ENCODE data around the gene GFI1B.
"Not testable (repeated sequence)": the region's sequence is repeated elsewhere in the genome, so short reads cannot be mapped to it uniquely, and the experiment has no call there.

GFI1B gene

GRCh38 chr9:132978451-132979131 is at the start of gene GFI1B:
TSS of gene GFI1B (plus strand) at chr9:132978694. CDS start at chr9:132986679, 7,985 bp downstream.
- no peak for DNase-seq (ENCODE audit: low read depth)

- DNase-seq (ENCODE audit: low read depth) = no peak
Observed at GRCh38 chr9:132931178-132931735, 47.2 kb upstream of the GFI1B start.

GRCh38 chr9:132935026-132935425 is 43.5 kb upstream of the GFI1B start:
- DNase-seq (ENCODE audit: low read depth) = no peak

GRCh38 chr9:132937463-132937901 is 41.0 kb upstream of the GFI1B start:
- no peak for DNase-seq (ENCODE audit: low read depth)

GRCh38 chr9:132939169-132939568 is 39.3 kb upstream of the GFI1B start:
- DNase-seq (ENCODE audit: low read depth) = no peak

- DNase-seq (ENCODE audit: low read depth) = no peak
Observed at GRCh38 chr9:132942541-132943182, 35.8 kb upstream of the GFI1B start.

- no peak for DNase-seq (ENCODE audit: low read depth)
Observed at GRCh38 chr9:132943651-132944293, 34.7 kb upstream of the GFI1B start.

- DNase-seq (ENCODE audit: low read depth) = peak; percentile 88
Observed at GRCh38 chr9:132944294-132945185, 34.0 kb upstream of the GFI1B start, which contains the start of gene TSC1. TSS of gene TSC1 (minus strand) at chr9:132944616. CDS start at chr9:132928872, 15,744 bp downstream.

- no peak for DNase-seq (ENCODE audit: low read depth)
Observed at GRCh38 chr9:132945186-132946130, 33.0 kb upstream of the GFI1B start.

GRCh38 chr9:132946211-132946610 is 32.3 kb upstream of the GFI1B start:
- no peak for DNase-seq (ENCODE audit: low read depth)

GRCh38 chr9:132946631-132947295 is 31.7 kb upstream of the GFI1B start:
- DNase-seq (ENCODE audit: low read depth) = no peak

- DNase-seq (ENCODE audit: low read depth) = no peak
Observed at GRCh38 chr9:132947756-132948155, 30.7 kb upstream of the GFI1B start.

- no peak for DNase-seq (ENCODE audit: low read depth)
Observed at GRCh38 chr9:132948482-132949050, 29.9 kb upstream of the GFI1B start.

GRCh38 chr9:132949709-132950108 is 28.8 kb upstream of the GFI1B start:
- no peak for DNase-seq (ENCODE audit: low read depth)

- DNase-seq (ENCODE audit: low read depth) = no peak
Observed at GRCh38 chr9:132955123-132955522, 23.4 kb upstream of the GFI1B start.

GRCh38 chr9:132955768-132956167 is 22.7 kb upstream of the GFI1B start:
- DNase-seq (ENCODE audit: low read depth) = no peak

- no peak for DNase-seq (ENCODE audit: low read depth)
Observed at GRCh38 chr9:132957805-132958204, 20.7 kb upstream of the GFI1B start.

- no peak for DNase-seq (ENCODE audit: low read depth)
Observed at GRCh38 chr9:132961002-132961401, 17.5 kb upstream of the GFI1B start.

GRCh38 chr9:132965478-132965877 is 13.0 kb upstream of the GFI1B start:
- DNase-seq (ENCODE audit: low read depth) = no peak

GRCh38 chr9:132967908-132968307 is 10.6 kb upstream of the GFI1B start:
- not testable (repeated sequence) for DNase-seq (ENCODE audit: low read depth)
